ENCODE data around the gene LRP2.

- TF ChIP-seq, protein P1, sequence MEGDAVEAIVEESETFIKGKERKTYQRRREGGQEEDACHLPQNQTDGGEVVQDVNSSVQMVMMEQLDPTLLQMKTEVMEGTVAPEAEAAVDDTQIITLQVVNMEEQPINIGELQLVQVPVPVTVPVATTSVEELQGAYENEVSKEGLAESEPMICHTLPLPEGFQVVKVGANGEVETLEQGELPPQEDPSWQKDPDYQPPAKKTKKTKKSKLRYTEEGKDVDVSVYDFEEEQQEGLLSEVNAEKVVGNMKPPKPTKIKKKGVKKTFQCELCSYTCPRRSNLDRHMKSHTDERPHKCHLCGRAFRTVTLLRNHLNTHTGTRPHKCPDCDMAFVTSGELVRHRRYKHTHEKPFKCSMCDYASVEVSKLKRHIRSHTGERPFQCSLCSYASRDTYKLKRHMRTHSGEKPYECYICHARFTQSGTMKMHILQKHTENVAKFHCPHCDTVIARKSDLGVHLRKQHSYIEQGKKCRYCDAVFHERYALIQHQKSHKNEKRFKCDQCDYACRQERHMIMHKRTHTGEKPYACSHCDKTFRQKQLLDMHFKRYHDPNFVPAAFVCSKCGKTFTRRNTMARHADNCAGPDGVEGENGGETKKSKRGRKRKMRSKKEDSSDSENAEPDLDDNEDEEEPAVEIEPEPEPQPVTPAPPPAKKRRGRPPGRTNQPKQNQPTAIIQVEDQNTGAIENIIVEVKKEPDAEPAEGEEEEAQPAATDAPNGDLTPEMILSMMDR (IDR thresholded peaks at IDR 0.05; ENCODE audit: insufficient read depth, low read depth, low read length) = no peak
- no peak for TF ChIP-seq EZH2 (IDR thresholded peaks at IDR 0.05; ENCODE audit: insufficient read depth, low read length)
Measured at GRCh38 chr2:169104848-169105247, 257.5 kb downstream of the LRP2 start.

Measured in astrocyte (in vitro differentiated cells and primary cell).